PC-9 (cell line): Measurements from ENCODE around the gene GUCA1A.
"Not testable (repeated sequence)": the region's sequence is repeated elsewhere in the genome, so short reads cannot be mapped to it uniquely, and the experiment has no call there.

ENCODE experiments used
- CTCF ChIP-seq: fragments of 200-600 bp; sonication (generic); conservative IDR thresholded peaks from 2 replicates; pipeline ENCODE4 v1.6.1; 2017; ENCODE audit warnings: mixed run types, antibody characterized with exemption, mild to moderate bottlenecking, moderate library complexity
- EZH2 ChIP-seq: fragments of 200-600 bp; sonication (generic); IDR thresholded peaks from 2 replicates; pipeline ENCODE4 v1.8.0; 2017; ENCODE audit warnings: antibody characterized with exemption, low read depth

- TF ChIP-seq CTCF, EZH2: not testable (repeated sequence)
Observed at GRCh38 chr6:42169780-42170179, 3.4 kb upstream of the GUCA1A start.
